Occipital lobe (tissue), 2 donors: ENCODE measurements around the gene CDC37. TPM values are rescaled to one million over a fixed set of nuclear protein-coding genes. Genes with fewer than 3 reads are reported as not detected.

Source experiments
- DNase-seq: peaks from one replicate; lab custom pipeline; 2025; lab: John Stamatoyannopoulos, UW
- total RNA-seq: library from RNA; depleted of rRNA; stranded (reverse); fragments of >200 nt; gene quantifications from one replicate; pipeline ENCODE4 v1.2.3, GENCODE V29; 2014

CDC37 gene
- total RNA-seq, 1 donor from 2014 or later: 43.7 TPM

DNA sequence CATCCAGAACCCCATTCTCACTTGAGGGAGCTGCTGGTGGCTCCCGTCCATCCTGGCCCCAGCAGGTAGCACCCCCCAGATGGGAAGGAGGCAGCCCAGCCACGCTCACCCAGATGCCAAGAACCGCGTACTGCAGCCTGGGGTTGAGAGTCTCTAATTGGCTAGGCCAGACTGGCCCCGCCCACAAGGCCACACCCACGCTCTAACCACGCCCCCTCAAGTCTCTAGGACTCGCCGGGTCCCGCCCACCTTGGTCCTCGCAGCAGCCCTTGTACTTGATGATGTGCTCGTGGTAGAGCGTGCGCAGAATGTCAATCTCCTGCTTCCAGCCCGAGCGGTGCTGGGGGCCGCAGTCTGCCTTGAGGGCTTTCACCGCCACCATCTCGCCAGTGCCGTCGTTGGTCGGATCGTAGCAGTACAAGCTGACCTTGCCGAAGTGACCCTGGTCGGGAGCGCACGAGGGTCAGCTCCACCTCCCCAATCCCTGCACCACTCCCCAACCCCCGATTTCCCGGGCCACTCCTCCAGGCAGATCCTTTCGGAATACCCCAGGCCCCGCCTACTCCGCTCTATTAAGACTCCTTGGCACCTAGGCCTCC is 49.5 kb downstream of the CDC37 start:
- no peak for DNase-seq

DNA sequence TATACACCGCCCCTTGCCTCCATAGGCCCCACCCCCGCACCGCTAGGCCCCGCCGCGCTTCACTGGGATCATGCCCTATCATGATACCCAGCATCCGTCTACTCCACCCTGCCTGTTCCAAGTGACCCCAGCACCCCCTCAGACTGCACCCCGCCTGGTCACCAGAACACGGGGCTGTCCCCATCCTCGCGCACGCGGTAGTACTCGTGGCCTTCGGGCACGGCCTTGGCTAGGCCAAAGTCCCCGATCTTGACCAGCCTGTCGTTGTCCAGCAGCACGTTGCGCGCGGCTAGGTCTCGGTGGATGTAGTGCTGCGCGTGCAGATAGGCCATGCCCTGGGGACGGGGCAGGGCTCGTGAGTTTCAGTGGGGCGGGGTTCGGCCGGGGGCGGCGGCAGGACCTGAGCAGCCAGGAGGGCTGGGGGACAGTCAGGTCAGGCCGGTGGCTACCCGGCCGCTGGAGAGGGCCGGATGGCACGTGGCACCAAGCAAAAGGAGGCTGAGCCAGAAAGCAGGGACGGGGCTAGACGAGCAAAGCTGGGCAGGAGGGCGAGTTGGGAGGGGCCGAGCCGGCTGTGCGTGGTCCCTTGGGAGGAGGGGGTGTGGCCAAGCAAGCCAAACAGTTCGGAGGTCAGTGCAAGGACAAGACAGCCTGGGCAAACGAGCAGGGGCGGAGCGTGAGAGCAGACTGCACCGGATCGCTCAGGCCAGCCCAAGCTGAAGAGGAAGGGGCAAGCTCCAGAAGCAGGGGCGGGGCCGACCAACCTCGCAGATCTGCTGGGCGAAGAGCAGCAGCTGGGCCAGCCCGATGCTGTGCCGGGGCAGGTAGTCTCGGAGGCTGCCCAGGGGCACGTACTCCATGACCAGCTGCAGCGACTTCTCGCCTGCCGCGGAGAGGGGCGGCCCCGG is 50.3 kb downstream of the CDC37 start:
- no peak for DNase-seq

DNA sequence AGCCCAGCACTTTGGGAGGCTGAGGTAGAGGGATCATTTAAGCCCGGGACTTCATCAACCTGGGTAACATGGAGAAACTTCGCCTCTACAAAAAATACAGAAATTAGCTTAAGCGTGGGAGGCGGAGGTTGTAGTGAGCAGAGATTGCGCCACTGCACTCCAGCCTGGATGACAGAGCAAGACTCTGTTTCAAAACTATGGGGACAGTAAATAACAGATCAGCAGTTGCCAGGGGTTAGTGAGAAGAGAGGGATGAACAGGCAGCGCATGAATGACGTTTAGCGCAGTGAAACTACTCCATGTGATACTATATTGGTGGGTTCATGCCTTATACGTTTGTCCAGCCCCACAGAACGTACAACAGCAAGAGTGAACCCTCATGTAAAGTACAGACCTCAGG is 56.8 kb downstream of the CDC37 start:
- DNase-seq: no peak

DNA sequence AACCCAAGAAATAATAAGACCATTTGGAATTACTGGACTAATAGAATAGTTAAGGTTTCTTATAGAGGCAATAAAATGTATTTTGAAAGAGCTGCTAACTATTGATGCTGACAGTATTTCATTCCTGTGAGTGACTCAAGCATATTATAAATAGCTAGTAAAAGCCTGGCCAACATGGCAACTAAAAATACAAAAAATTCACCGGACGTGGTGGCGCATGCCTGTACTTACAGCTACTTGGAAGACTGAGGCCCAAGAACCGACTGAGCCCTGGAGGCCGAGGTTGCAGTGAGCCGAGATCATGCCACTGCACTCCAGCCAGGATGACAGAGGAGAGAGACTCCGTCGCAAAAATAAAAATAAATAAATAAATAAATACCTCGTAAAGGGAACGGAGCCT is 58.6 kb downstream of the CDC37 start:
- no peak for DNase-seq

DNA sequence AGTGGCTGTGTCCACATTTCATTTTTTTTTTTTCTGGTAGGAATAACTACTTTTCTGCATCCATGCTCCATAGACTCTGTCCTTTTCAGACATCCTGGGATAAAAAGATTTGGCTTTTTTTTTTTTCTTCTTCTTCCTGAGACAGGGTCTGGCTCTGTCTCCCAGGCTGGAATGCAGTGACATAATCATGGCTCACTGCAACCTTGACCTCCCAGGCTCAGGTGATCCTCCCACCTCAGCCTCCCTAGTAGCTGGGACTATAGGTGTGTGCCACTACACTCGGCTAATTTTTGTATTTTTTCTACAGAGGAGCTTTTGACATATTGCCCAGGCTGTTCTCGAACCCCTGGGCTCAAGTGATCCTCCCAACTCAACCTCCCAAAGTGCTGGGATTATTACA is 59.8 kb downstream of the CDC37 start:
- no peak for DNase-seq

Other genes with a start within 250 kb of the CDC37 start
- gene DNMT1, start 208.6 kb downstream of the CDC37 start, total RNA-seq: 21.4 TPM
- 4.7 TPM for gene S1PR2, start 172.2 kb downstream of the CDC37 start, total RNA-seq
- gene MRPL4, start 151.3 kb downstream of the CDC37 start, total RNA-seq: 8.9 TPM
- 1.6 TPM for gene ICAM1, start 132.4 kb downstream of the CDC37 start, total RNA-seq
- gene ICAM4, start 116.6 kb downstream of the CDC37 start, total RNA-seq: 0.16 TPM
- 3.3 TPM for gene ICAM5, start 113.6 kb downstream of the CDC37 start, total RNA-seq
- 1.6 TPM for gene ZGLP1, start 93.7 kb downstream of the CDC37 start, total RNA-seq
- 14.7 TPM for gene FDX2, start 87.5 kb downstream of the CDC37 start, total RNA-seq
- gene RAVER1, start 70.0 kb downstream of the CDC37 start, total RNA-seq: 3.0 TPM
- gene ICAM3, start 63.9 kb downstream of the CDC37 start, total RNA-seq: 0.94 TPM
- 26.5 TPM for gene TYK2, start 23.0 kb downstream of the CDC37 start, total RNA-seq
- 5.6 TPM for gene PDE4A, start 17.0 kb upstream of the CDC37 start, total RNA-seq
- 32.9 TPM for gene KEAP1, start 99.8 kb upstream of the CDC37 start, total RNA-seq
- gene S1PR5, start 113.9 kb upstream of the CDC37 start, total RNA-seq: 0.31 TPM
- gene ATG4D, start 140.4 kb upstream of the CDC37 start, total RNA-seq: 11.7 TPM
- gene KRI1, start 162.5 kb upstream of the CDC37 start, total RNA-seq: 4.1 TPM
- 83.6 TPM for gene CDKN2D, start 165.4 kb upstream of the CDC37 start, total RNA-seq
- not detected for gene AP1M2, start 183.8 kb upstream of the CDC37 start, total RNA-seq
- gene SLC44A2, start 222.0 kb upstream of the CDC37 start, total RNA-seq: 25.9 TPM